ENCODE data around the gene CATSPER4. TPM values are rescaled to one million over a fixed set of nuclear protein-coding genes. Genes with fewer than 3 reads are reported as not detected.

The CATSPER4 gene
- total and polyA plus RNA-seq, 2 of the 13 experiments (the other 11 are each of a cell fraction or from before 2014, with no cell fraction given): not detected

GRCh38 chr1:26169669-26170471, 20.5 kb upstream of the CATSPER4 start, which contains the start of gene ZNF593 (continued):
- TF ChIP-seq ZNF503 (CRISPR knock-in tag; IDR thresholded peaks at IDR 0.05) (peak; percentile 77), KAT7 (CRISPR knock-in tag; IDR thresholded peaks at IDR 0.05; ENCODE audit: borderline replicate concordance) (peak; percentile 82; the same call in 1 of the 2 replicates), ATF7 (IDR thresholded peaks at IDR 0.05) (peak; percentile 100), ATF7 (CRISPR knock-in tag; IDR thresholded peaks at IDR 0.05) (peak; percentile 99), ZBTB7B (CRISPR knock-in tag; IDR thresholded peaks at IDR 0.05) (peak; percentile 93), CBX5 (CRISPR knock-in tag; IDR thresholded peaks at IDR 0.05; ENCODE audit: borderline replicate concordance) (no peak), ZNF251 (CRISPR knock-in tag; IDR thresholded peaks at IDR 0.05) (no peak), ZNF720 (CRISPR knock-in tag; IDR thresholded peaks at IDR 0.05) (no peak), HCFC1 (IDR thresholded peaks at IDR 0.05; ENCODE audit: low read depth, low read length) (no peak), ZNF713 (CRISPR knock-in tag; IDR thresholded peaks at IDR 0.05) (no peak), NFYB (CRISPR knock-in tag; IDR thresholded peaks at IDR 0.05) (peak; percentile 53), ZNF737 (CRISPR knock-in tag; IDR thresholded peaks at IDR 0.05; ENCODE audit: borderline replicate concordance) (no peak; the same call in 1 of the 2 replicates), ZNF441 (CRISPR knock-in tag; IDR thresholded peaks at IDR 0.05; ENCODE audit: borderline replicate concordance) (peak; percentile 79; the same call in 1 of the 2 replicates), BORCS8-MEF2B (CRISPR knock-in tag; IDR thresholded peaks at IDR 0.05) (peak; percentile 90; the same call in 1 of the 2 replicates), WIZ (CRISPR knock-in tag; IDR thresholded peaks at IDR 0.05) (no peak), REL (CRISPR knock-in tag; conservative IDR thresholded peaks at IDR 0.05) (peak; percentile 77; the same call in 1 of the 2 replicates), CHD4 (IDR thresholded peaks at IDR 0.05; ENCODE audit: borderline replicate concordance, low read length) (no peak), HHEX (CRISPR knock-in tag; IDR thresholded peaks at IDR 0.05) (no peak), PBX2 (CRISPR knock-in tag; IDR thresholded peaks at IDR 0.05) (no peak), MAZ (IDR thresholded peaks at IDR 0.05; ENCODE audit: borderline replicate concordance, low read depth, low read length) (peak; percentile 91), MAZ (CRISPR knock-in tag; IDR thresholded peaks at IDR 0.05; ENCODE audit: low read depth) (peak; percentile 97), EED (CRISPR knock-in tag; IDR thresholded peaks at IDR 0.05) (peak; percentile 67; the same call in 1 of the 2 replicates), ZNF749 (CRISPR knock-in tag; IDR thresholded peaks at IDR 0.05; ENCODE audit: borderline replicate concordance) (no peak; the same call in 1 of the 2 replicates), SMAD9 (CRISPR knock-in tag; IDR thresholded peaks at IDR 0.05) (no peak), ZBTB10 (CRISPR knock-in tag; IDR thresholded peaks at IDR 0.05; ENCODE audit: borderline replicate concordance) (0 out of 2 replicates have a peak, but pooled peaks have one; percentile 44), SUZ12 (IDR thresholded peaks at IDR 0.05; ENCODE audit: low read depth, low read length) (no peak), U2AF2 (IDR thresholded peaks at IDR 0.05; ENCODE audit: low read depth, low read length) (no peak)
